Measurements from ENCODE around the gene PITPNM3. TPM values are rescaled to one million over a fixed set of nuclear protein-coding genes. Genes with fewer than 3 reads are reported as not detected.

Gene PITPNM3
- polyA plus RNA-seq, 1 donor from 2014 or later, result not detected

DNA sequence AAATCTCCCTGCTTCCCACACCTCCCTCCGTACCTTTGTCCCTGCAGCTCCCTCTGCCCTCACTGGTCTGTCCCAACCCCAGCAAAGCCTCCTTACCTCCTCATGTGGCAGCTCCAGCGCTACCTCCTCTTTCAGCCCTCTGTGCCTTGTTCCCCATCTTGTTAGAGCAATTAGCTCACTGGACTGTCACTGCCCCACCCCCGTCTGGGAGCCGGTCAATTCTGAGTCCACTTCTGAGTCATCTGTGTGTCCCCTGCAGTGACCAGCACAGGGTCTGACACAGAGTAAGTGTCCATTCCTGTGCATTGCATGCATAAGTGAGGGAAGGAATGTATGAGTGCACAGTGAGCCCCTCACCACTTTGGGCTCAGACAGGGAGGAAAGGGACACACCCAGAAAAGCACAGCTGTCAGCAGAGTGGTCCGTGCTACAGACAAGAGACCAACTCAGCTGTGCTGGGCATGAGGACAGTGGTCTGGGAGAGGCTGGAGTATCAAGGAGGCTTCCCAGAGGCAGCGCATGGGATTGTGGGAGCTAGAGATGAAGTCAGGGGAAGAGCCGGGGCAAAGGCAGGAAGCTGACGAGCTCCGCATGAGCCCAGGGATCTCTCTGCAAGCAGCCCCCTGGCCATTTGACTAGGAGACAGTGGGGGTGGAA is 45.9 kb downstream of the PITPNM3 start:
- Mint-ChIP-seq H3K4me1 (no peaks in the 10 kb centered on the region), H3K9me3 (peaks cover 0 to 2% (median under 1%) of the 10 kb centered on the region in 3 donors), H3K36me3 (no peaks in the 10 kb centered on the region), H3K4me3 (no peak overlapping the region), H3K27me3 (peaks cover 4% of the 10 kb centered on the region), H3K27ac (no peak overlapping the region)

DNA sequence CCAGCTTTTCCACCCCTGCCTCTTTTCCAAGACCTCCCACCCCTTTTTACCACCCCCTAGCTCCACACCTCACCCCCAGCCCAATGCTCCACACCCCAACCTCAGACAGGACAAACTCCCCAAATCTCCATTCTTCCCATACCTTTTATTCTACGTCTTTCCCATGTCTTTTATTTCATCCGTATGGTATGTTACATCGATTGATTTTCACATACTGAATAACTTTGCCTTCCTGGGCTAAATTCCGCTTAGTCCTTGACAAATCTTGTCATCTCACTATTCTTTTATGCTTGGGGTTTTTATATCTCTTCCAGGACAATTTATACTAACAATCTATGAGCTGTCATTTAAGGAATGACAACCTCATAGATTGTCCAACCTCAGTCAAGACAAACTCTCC is 46.4 kb downstream of the PITPNM3 start:
- no peak overlapping the region for H3K4me3 Mint-ChIP-seq
- H3K27me3 Mint-ChIP-seq, result peaks cover 4% of the 10 kb centered on the region
- H3K27ac Mint-ChIP-seq, result no peak overlapping the region
- H3K4me1 Mint-ChIP-seq, result no peaks in the 10 kb centered on the region
- no peaks in the 10 kb centered on the region for H3K36me3 Mint-ChIP-seq
- H3K9me3 Mint-ChIP-seq, result peaks cover 0 to 2% (median 0%) of the 10 kb centered on the region in 3 donors

GRCh38 chr17:6509031-6509771 is 47.2 kb downstream of the PITPNM3 start:
- H3K9me3 Mint-ChIP-seq, result peaks cover 0 to 2% (median 0%) of the 10 kb centered on the region in 3 donors
- no peaks in the 10 kb centered on the region for H3K36me3 Mint-ChIP-seq

GRCh38 chr17:6508519-6509030 is 47.8 kb downstream of the PITPNM3 start:
- peaks cover 4% of the 10 kb centered on the region for H3K27me3 Mint-ChIP-seq
- H3K4me3 Mint-ChIP-seq, result no peak overlapping the region
- H3K4me1 Mint-ChIP-seq, result no peaks in the 10 kb centered on the region
- H3K27ac Mint-ChIP-seq, result no peak overlapping the region
- peaks cover 0 to 2% (median 0%) of the 10 kb centered on the region in 3 donors for H3K9me3 Mint-ChIP-seq
- no peaks in the 10 kb centered on the region for H3K36me3 Mint-ChIP-seq

More at GRCh38 chr17:6509031-6509771, 47.2 kb downstream of the PITPNM3 start:
- no peaks in the 10 kb centered on the region for H3K4me1 Mint-ChIP-seq
- no peak overlapping the region for H3K4me3 Mint-ChIP-seq
- H3K27me3 Mint-ChIP-seq, result peaks cover 4% of the 10 kb centered on the region
- H3K27ac Mint-ChIP-seq, result no peak overlapping the region

GRCh38 chr17:6508016-6508415 is 48.3 kb downstream of the PITPNM3 start:
- Mint-ChIP-seq H3K4me1 (no peaks in the 10 kb centered on the region), H3K27me3 (peaks cover 4% of the 10 kb centered on the region), H3K4me3 (no peak overlapping the region), H3K27ac (no peak overlapping the region), H3K36me3 (no peaks in the 10 kb centered on the region), H3K9me3 (peaks cover 0 to 2% (median 0%) of the 10 kb centered on the region in 3 donors)

- Mint-ChIP-seq H3K27me3 (peaks cover 2% of the 10 kb centered on the region), H3K27ac (no peak overlapping the region), H3K4me3 (no peak overlapping the region), H3K4me1 (no peaks in the 10 kb centered on the region), H3K9me3 (peaks cover 0 to 2% (median 0%) of the 10 kb centered on the region in 3 donors), H3K36me3 (no peaks in the 10 kb centered on the region)
Measured at GRCh38 chr17:6507535-6507934, 48.8 kb downstream of the PITPNM3 start.

GRCh38 chr17:6506679-6507231 is 49.6 kb downstream of the PITPNM3 start:
- H3K4me3 Mint-ChIP-seq, result no peak overlapping the region
- H3K4me1 Mint-ChIP-seq, result no peaks in the 10 kb centered on the region
- peaks cover 2% of the 10 kb centered on the region for H3K27me3 Mint-ChIP-seq
- H3K9me3 Mint-ChIP-seq, result no peaks in the 10 kb centered on the region
- H3K36me3 Mint-ChIP-seq, result no peaks in the 10 kb centered on the region
- H3K27ac Mint-ChIP-seq, result no peak overlapping the region

GRCh38 chr17:6505425-6506142 is 50.8 kb downstream of the PITPNM3 start:
- Mint-ChIP-seq H3K27ac (peak overlapping the region in 1 of 3 donors; percentile 12), H3K36me3 (no peaks in the 10 kb centered on the region), H3K4me3 (no peak overlapping the region), H3K4me1 (no peaks in the 10 kb centered on the region), H3K9me3 (no peaks in the 10 kb centered on the region), H3K27me3 (peaks cover 2% of the 10 kb centered on the region)

DNA sequence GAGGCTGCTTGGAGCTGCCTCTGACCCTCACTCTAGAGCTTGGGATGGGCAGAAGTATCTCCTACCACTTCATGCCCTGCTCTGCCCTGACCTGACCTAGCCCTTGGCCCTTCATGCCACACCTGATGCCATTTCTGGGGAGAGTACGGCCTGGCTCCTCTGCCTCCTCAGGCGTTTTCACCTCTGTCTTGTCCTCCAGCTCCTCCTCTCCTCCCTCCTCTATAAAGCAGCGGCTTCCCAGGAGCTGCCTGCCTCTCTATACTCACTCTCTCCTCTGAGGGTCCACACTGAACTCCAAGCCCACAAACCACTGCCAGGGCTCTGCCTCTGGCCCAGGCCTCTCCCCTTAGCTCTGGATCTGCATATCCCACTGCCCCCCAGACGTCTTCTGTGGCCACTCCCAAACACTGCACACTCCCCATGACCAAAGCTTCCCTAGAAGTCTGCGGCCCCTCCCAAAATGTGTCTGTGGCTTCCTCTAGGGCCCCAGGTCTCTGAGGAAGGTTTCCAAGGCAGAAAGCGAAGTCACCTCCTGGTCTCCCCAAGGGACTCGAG is 52.6 kb downstream of the PITPNM3 start:
- peaks cover 2% of the 10 kb centered on the region for H3K27me3 Mint-ChIP-seq
- H3K36me3 Mint-ChIP-seq, result no peaks in the 10 kb centered on the region
- H3K4me3 Mint-ChIP-seq, result no peak overlapping the region
- H3K9me3 Mint-ChIP-seq, result no peaks in the 10 kb centered on the region
- H3K4me1 Mint-ChIP-seq, result no peaks in the 10 kb centered on the region
- no peak overlapping the region for H3K27ac Mint-ChIP-seq

GRCh38 chr17:6502871-6503509 is 53.4 kb downstream of the PITPNM3 start:
- Mint-ChIP-seq H3K36me3 (no peaks in the 10 kb centered on the region), H3K9me3 (no peaks in the 10 kb centered on the region), H3K27me3 (peaks cover 2% of the 10 kb centered on the region), H3K4me1 (no peaks in the 10 kb centered on the region), H3K4me3 (no peak overlapping the region), H3K27ac (no peak overlapping the region)

DNA sequence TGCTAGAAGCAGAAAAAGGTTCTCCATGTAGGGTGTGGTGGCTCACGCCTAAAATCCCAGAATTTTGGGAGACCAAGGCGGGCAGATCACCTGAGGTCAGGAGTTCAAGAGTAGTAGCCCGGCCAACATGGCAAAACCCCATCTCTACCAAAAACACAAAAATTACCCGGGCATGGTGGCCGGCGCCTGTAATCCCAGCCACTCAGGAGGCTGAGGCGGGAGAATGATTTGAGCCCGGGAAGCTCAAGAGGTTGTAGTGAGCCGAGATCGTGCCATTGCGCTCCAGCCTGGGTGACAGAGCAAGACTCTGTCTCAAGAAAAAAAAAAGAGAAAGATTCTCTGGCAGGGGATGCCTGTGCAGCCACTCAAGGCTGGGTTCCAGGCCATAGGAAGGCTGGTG is 54.2 kb downstream of the PITPNM3 start:
- H3K36me3 Mint-ChIP-seq, result no peaks in the 10 kb centered on the region
- no peaks in the 10 kb centered on the region for H3K9me3 Mint-ChIP-seq
- H3K4me1 Mint-ChIP-seq, result peaks cover 0 to under 1% (median under 1%) of the 10 kb centered on the region in 3 donors
- H3K27me3 Mint-ChIP-seq, result peaks cover 3% of the 10 kb centered on the region
- no peak overlapping the region for H3K4me3 Mint-ChIP-seq
- H3K27ac Mint-ChIP-seq, result no peak overlapping the region

DNA sequence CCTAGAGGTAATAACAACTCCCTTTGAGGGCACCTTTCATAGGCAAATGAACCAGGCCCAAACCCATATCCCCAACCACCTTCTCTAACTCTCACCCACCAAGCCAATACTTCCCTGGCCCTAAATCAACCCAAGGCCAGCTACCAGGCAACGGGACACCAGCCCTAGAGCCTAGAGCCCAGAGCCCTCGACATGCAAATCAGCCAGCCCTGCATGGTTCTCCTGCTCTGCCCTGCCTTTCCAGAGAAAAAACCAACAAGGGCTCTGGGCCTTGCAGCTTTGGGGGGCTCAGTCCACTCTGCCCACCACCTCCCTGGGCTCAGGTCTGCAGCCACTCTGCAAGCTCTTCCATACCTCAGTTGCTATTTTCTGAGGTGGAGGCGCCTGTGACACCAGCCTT is 55.0 kb downstream of the PITPNM3 start:
- Mint-ChIP-seq H3K4me1 (peaks cover 4 to 9% (median 8%) of the 10 kb centered on the region in 3 donors), H3K4me3 (no peak overlapping the region), H3K36me3 (no peaks in the 10 kb centered on the region), H3K9me3 (no peaks in the 10 kb centered on the region), H3K27me3 (peaks cover 5% of the 10 kb centered on the region), H3K27ac (no peak overlapping the region)

GRCh38 chr17:6498901-6499540 is 57.3 kb downstream of the PITPNM3 start:
- Mint-ChIP-seq H3K27ac (no peak overlapping the region), H3K4me1 (peaks cover 6 to 18% (median 16%) of the 10 kb centered on the region in 3 donors), H3K27me3 (peaks cover 13% of the 10 kb centered on the region), H3K9me3 (no peaks in the 10 kb centered on the region), H3K4me3 (no peak overlapping the region), H3K36me3 (no peaks in the 10 kb centered on the region)

- Mint-ChIP-seq H3K4me1 (peaks cover 6 to 18% (median 16%) of the 10 kb centered on the region in 3 donors), H3K27ac (peak overlapping the region in 1 of 3 donors; percentile 11), H3K27me3 (peaks cover 13% of the 10 kb centered on the region), H3K36me3 (no peaks in the 10 kb centered on the region), H3K4me3 (peak overlapping the region in 1 of 4 donors; percentile 6), H3K9me3 (no peaks in the 10 kb centered on the region)
Measured at GRCh38 chr17:6498356-6498755, 58.0 kb downstream of the PITPNM3 start.

Data from IgD-negative memory B cell (primary cell).